Measurements from ENCODE around the gene TRIM10.

DNA sequence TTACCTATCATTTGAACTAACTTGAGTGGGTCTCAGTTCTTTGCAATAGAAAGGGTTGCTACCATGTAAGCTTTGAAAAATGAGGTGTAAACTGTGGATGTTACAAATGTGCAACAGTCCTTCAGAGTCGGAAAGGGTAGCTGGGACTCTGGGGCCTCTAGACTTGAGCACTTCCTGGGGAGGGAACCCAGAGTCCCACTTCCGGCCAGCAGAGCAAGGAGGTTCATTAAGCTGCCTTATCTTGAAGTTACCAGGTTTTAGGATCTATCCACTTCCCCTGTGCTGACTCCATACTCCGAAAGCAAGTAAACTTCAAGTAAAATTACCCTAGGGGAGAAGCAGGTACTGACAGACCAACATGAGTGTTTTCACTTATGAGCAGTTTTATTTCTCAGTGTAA is 9.4 kb downstream of the TRIM10 start:
- TF ChIP-seq, protein P1, sequence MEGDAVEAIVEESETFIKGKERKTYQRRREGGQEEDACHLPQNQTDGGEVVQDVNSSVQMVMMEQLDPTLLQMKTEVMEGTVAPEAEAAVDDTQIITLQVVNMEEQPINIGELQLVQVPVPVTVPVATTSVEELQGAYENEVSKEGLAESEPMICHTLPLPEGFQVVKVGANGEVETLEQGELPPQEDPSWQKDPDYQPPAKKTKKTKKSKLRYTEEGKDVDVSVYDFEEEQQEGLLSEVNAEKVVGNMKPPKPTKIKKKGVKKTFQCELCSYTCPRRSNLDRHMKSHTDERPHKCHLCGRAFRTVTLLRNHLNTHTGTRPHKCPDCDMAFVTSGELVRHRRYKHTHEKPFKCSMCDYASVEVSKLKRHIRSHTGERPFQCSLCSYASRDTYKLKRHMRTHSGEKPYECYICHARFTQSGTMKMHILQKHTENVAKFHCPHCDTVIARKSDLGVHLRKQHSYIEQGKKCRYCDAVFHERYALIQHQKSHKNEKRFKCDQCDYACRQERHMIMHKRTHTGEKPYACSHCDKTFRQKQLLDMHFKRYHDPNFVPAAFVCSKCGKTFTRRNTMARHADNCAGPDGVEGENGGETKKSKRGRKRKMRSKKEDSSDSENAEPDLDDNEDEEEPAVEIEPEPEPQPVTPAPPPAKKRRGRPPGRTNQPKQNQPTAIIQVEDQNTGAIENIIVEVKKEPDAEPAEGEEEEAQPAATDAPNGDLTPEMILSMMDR (conservative IDR thresholded peaks at IDR 0.05; ENCODE audit: low read length): no peak
- TF ChIP-seq EZH2phosphoT487 (IDR thresholded peaks at IDR 0.05; ENCODE audit: borderline replicate concordance): no peak
